Left lobe of liver (tissue), 2 donors: ENCODE results near the gene CDRT15. TPM values are rescaled to one million over a fixed set of nuclear protein-coding genes. Genes with fewer than 3 reads are reported as not detected.
A peak's percentile ranks its signal among the peaks of the same experiment; 100 is the strongest.
"Not testable (repeated sequence)": the region's sequence is repeated elsewhere in the genome, so short reads cannot be mapped to it uniquely, and the experiment has no call there.

Experiments
- ATAC-seq: fragments of 200-7000 bp; cut with Tn5 transposase; one replicate; pipeline ENCODE4 v1.9.1; 2020; ENCODE audit warnings: mild to moderate bottlenecking, moderate library complexity
- DNase-seq: peaks from one replicate; pipeline ENCODE4 v3.0.0-alpha.2; 2020; ENCODE audit warnings: low spot score
- total RNA-seq: library from RNA; stranded (reverse); gene quantifications from one replicate; pipeline ENCODE4 v1.2.1, GENCODE V29; 2021
- donor health status: DM: no; HTN: no; CAD: no; lungs with moderate emphysema.
- donor health status: DM: no; HTN: yes; CAD: no.

Gene CDRT15
- not detected for total RNA-seq

DNA sequence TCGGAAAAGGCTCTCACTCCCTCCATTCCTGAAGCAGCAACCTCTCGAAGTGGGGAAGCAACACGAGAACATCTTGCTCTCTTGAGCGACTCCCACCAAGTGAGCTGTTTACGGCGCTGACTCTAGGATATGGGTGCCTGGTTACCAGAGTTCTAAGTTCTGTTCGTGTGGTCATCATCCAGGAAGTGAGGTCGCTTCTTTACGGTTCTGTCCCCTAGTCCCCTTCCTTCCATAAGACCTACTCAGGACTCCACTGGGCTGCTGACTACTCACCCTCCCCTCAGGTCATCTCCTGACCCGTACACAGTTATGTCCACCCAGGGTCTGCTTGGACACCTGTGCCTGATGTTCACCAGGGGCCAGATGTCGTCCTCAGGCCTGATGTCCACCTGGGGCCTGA lies at the start of gene CDRT15:
Gene CDRT15, minus strand, starts transcription at position 101 of the 400 bp plus-strand sequence. Its CDS starts 29 bp downstream, at position 72.
- ATAC-seq, result peak; percentile 18
- not testable (repeated sequence) for DNase-seq

DNA sequence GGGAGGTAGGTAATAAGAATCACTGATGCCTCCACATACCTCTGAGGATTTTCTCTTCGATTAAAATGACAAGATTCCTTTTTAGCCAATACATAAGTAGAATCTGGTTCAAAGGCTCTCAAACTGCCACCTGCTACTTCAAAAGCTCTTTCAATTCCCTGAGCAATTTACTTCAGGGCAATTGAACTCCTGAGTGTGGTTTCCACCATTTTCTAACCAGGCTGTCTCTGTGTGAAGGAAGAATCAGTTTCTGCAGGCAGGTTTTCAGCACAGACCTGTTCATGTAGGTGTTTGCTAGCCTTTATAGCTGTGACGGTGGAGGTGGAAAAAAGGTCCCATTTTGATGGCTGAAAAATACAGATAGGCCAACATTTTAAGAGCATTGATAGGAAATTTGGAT lies 46.1 kb upstream of the CDRT15 start:
- DNase-seq, result no peak
- no peak for ATAC-seq

DNA sequence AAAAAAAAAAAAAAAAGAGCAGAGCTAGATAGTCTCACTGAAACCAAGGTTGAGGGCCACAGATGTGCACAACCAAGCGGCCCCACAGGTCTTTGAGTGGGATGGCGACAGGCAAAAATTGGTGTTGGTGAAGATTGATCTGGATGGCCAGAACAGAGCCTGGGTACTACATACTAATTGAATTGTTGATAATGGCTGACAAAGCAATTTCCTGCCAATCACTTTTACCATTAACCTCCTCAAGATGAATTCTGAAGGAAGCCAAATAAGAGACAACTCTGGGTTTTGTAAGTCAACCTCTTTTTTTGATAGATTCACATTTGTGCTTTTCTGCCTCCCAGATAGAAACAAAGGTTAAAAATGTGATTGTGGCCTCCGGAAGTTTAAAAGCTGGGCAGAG lies 44.9 kb upstream of the CDRT15 start:
- ATAC-seq (no peak), DNase-seq (no peak)

DNA sequence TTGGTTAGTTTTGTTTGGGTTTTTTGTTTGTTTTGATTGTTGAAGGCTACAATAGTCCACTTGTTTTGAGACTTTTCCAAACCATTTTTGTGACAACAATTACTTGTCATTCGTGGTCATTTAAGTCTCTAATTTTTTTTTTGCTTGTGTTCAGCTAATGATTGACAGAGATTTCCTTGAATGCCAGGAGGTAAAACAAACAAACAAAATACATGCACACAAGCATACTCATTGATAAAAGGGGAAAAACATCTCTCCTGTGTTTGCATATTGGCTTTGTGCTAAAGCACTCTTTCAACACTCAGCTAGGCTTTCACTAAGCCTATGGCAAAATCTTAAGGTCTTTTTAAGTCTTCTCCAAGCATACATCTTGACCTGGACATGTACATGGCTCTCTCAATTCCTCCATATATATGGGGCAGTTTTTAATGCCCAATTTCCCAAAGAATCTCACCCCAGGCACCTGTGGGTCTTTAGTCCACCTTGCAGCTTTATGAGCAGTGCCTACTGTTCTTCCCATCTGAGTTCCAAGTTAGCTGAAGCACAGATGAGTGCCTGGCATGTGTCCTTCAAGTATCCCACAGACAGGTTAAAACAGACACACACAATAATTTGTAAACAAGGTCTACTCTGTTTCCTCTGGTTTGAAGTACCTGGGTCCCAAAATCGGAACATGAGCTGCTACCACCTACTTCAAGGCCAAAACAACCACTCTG lies 40.0 kb upstream of the CDRT15 start:
- DNase-seq (no peak), ATAC-seq (peak; percentile 76)

DNA sequence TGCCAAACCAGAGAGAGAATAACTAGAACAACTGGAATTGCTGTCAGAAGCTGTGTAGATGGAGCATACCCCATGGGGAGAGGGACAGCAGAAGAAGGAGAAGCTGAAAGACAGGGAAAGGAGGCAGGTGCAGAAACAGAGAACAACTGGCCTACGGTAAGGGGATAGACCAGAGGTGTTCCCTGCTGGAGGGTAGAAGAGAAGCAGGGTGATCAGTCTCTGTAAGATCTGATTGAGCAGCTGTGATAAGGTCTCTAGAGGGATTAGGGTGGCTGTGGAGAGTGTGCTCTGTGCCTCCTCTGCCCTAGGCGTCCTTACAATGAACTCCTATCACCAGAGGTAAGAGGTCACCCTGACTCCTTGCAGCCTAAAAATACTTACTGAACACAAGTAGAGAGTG lies 33.8 kb upstream of the CDRT15 start:
- no peak for ATAC-seq
- DNase-seq, result no peak

DNA sequence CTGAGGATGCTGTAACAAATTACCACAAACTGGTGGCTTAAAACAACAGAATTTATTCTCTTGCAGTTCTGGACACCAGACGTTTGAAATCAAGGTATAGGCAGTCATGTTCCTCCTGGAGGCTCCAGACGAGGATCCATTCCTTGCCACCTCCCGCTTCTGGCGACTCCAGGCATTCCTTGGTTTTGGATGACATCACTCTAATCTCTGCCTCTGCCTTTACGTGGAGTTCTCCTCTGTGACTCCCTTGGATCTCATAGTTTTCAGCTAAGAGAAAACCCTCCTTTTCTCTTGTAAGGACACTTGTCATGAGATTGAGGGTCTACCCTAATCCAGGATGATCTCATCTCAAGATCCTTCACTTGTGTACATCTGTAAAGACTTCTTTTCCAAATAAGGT lies 32.8 kb upstream of the CDRT15 start:
- DNase-seq (no peak), ATAC-seq (no peak)

DNA sequence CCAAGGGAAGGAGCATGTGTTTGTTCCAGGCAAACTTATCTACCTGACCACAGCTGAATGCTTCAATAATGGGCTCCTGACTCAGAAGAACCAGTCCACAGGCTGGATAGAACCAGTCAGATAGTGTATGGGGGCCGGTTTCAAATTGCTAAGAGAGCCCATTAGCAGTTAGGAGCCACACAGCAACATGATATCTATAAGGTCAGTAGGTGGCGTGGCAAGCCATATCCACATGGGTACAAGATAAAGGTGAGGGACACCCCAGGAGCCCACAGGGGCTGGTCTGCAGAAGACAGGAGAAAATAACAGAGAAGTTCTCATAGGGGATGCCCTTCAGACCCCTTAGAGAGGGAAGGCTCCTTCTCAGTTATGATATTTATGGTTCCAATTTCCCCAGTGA lies 31.6 kb upstream of the CDRT15 start:
- peak; percentile 57 for ATAC-seq
- DNase-seq, result no peak

DNA sequence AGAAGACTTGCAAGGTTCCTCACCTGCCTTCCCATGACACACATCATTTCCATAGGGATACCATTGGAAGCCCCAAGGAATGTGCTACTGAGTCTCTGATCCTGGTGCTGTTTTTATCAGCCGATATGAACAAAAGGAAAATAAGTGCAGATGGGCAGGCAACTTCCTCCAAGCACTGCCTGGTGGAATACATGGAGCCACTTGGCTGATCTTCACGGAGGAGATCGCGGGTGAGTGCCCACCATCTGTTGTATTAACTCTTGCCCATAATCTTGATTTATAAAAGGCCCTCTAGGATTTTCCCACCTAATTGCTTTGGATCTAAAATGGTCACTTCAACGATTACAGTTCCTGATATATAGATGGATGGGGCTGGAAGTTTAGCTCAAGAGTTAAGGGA lies 24.7 kb upstream of the CDRT15 start:
- DNase-seq (no peak), ATAC-seq (no peak)

DNA sequence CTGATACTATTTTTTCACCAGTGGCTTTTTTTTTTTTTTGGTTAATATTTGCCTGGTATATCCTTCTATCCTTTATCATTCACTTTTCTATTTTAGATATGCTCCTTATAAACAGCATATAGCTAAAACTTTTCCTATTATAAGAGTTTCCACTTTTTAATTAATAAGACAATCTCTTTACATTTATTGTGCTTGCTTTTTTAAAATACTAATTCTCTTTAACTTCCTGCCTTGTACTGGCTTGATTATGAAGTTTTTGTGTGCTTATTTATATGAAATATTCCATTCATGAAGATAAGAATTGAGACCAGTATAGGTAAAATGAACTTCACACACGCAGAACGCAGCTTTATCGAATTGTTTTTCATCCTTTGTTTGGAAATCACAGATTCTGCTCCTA lies 9.0 kb upstream of the CDRT15 start:
- DNase-seq (no peak), ATAC-seq (no peak)

DNA sequence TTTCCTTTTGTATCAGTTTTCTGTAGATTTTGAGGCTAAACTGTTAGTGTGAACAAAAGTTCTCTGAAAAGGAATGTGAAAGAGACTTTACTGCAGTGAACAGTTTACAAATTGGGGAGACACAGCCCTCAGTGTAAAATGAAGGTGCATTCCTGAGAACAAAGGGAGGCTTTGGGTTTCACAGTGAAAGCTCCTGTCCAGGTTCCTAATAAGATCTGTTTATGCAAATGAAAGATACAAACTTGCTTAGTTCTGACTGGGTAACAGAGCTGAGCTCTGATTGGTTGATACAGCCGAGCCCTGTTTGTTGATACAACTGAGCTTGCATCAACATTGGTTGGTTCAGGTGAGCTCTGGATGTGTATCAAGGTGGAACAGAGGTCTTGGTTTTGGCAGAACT lies 8.3 kb upstream of the CDRT15 start:
- ATAC-seq (no peak), DNase-seq (no peak)

DNA sequence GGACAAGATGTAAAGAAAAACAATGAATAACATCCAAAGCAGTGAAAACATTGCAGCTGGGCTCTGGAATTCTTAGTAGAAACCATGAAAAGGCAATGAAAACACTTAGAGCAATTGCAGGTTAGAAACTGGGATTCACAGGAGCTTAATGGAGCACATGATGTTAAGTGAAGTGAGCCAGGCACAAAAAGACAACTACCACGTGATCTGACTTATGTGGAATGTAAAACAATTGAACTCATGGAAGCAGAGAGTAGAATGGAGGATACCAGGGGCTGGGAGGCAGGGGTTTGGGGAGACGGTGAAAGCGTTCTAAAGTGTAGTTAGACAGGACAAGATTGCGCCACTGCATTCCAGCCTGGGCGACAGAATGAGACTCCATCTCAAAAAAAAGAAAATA lies 2.6 kb upstream of the CDRT15 start:
- ATAC-seq, result not testable (repeated sequence)

DNA sequence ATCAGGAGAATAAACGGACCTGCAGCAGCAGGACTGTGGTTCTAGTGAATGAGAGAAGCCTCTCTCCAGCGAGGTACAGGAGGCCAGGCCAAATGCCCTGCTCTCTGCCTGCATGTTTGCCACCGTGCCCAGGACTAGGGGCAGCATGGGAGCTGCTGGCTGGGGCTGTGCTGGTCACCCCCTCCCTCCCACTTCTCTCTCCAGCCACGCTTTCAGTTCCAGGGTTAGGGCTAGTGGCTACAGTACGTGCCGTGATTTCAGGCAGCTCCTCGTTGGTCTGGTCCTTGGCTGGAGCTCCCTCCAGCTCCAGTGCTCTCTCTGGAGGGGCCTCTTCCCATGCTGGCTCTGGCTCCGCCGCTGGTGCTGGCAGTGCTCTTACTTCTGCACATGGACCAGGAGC lies 630 bp downstream of the CDRT15 start:
- DNase-seq, result not testable (repeated sequence)
- ATAC-seq, result peak; percentile 23

More for the DNA sequence above, 2.6 kb upstream of the CDRT15 start:
- not testable (repeated sequence) for DNase-seq

DNA sequence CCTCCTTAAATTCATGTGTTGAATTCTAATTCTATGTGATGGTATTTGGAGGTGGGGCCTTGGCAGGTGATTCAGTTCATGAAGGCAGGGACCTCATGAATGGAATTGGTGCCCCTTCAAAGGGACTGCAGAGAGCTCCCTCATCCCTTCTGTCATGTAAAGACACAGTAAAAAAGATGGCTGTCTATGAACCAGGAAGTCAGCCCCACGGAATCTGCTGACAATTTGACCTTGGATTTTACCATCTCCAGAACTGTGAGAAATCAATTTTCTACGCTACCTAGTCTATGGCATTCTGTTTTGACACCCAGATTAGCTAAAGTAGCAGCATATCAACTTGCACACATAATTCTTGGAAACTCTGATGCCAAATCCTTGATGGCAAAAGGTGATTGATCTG lies 1.6 kb downstream of the CDRT15 start:
- not testable (repeated sequence) for ATAC-seq, DNase-seq

DNA sequence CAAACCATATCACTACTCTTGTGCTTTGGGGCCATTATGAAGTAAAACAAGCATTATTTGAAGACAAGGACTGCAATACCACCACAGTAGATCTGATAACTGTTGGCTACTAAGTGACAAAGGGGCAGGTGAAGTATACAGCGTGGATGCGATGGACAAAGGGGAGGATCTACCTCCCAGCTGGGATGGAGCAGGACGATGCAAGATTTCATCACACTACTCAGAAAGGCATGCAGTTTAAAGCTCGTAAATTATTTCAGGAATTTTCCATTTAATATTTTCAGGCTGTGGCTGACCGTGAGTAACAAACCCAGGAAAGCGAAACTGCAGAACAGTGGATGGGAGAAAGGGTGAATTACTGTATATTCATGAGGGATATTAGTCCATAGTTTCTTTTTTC lies 5.5 kb downstream of the CDRT15 start:
- not testable (repeated sequence) for ATAC-seq, DNase-seq

DNA sequence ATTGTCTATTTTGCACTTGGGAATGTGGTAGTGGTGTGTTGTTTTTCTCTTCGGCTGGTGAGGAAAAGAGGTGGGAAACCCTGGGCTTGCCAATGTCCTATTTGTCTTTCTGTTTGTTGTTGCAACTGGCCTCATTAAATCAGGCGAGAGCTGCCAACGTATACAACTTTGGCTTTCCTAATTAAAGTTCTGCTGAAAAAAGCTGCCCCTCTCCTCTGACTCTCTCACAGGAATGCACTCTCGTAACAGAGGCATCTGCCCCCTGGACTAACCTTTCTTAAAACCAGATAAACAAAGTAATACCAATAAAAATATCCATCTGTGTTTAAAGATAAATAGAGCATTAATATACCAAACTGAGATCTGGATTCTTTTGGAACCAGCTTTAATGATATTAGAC lies 7.8 kb downstream of the CDRT15 start:
- DNase-seq, result no peak

DNA sequence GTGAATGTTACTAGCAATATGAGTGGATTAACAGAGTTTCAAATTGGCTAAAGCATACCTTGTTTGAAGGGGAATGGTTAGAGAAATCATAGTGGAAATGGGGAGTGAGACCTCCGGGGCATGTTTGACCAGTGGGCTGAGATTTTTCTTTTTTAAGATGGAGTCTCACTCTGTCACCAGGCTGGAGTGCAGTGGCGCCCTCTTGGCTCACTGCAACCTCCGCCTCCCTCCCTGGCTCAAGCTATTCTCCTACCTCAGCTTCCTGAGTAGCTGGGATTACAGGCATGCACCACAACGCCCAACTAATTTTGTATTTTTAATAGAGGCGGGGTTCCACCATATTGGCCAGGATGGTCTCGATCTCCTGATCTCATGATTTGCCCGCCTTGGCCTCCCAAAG lies 9.6 kb downstream of the CDRT15 start:
- DNase-seq (no peak), ATAC-seq (no peak)

More for the DNA sequence above, 7.8 kb downstream of the CDRT15 start:
- ATAC-seq, result no peak

DNA sequence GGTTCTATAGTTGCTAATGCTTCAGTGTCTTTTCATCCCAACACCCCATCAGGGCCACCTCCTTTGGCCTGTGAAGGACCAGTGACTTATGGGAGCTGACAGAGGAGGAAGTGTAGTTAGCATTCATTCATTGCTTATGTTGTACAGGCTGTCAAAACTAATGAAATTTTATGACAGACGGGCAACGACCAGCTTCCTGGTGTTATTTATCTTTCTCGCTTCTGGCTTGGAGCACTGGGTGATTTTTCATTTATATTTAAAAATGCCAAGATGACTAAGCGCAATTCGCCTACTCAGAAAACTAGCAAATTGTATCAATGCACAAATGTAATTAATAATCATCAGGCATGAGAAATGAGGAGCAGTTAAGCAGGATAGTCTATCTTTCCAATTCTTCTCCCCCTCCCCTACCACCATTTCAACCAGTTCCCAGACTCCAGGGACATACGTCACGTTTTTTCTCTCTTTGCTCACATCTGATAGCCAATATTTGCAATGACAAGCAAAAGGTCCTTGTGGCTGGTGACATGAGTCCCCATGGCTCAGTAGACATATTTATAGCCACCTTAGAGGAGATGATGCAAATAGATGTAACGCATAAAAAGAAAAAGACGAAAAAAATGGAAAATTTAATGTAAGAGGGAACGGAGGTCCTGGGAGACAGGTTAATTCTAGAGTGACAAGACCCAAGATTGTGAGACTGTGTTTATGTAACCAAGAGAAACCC lies 11.2 kb downstream of the CDRT15 start:
- no peak for ATAC-seq
- DNase-seq, result no peak

DNA sequence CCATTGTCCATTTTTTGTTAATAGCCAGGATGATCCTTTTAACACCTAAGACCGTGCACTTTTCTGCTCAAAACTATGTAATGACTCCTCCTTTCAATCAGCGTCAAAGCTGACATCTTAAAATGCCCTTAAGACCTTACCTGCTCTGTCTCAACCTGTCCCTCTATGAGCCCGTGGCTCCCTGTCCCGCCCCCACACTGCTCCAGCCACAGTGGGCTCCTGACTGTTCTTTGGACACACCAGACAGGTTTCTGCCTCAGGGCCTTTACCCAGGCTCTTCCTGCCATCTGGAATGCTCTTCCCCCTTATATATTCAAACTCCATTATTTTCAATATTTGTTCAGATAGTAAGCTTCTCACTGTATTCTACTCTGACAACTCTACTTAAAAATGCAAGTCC lies 14.1 kb downstream of the CDRT15 start:
- ATAC-seq, result no peak
- DNase-seq, result no peak

DNA sequence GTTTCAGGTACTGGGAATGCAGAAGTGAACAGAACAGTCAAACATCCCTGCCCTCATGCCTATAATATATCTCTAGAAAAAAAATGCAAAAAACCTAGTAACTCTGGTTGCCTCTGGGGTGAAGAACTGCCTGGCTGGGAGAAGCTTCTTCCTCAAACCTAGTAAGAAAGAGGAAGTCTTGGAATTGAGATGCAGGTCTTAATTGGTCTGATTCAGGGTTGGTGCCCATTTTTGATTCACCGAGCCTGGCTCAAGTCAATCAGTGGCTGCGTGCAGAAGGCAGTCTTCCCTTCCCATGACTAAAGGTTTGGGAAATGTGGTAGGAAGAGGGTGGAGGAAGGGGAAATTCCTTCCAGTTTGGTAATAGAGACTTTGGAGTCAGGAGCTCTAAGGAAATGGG lies 22.4 kb downstream of the CDRT15 start:
- ATAC-seq, result no peak
- DNase-seq, result no peak

DNA sequence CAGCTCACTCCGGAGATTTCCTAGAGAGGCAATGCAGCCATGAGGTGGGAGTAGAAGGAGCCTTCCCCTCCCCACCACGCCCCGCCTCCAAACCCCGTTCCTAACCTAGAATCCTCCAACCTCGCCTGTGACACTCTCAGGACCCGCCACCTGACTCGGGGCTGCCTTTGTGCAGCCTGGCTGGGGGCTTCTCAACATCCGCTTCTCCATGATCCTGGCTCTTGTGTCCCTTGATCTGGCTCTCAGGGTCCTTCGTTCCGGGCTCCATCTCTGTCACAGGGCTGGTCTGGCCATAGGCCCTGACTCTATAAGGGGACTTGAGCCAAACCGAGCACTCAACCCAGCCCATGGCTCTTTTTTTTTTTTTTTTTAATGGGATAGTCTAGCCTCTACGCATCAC lies 24.3 kb downstream of the CDRT15 start:
- ATAC-seq (no peak), DNase-seq (no peak)

DNA sequence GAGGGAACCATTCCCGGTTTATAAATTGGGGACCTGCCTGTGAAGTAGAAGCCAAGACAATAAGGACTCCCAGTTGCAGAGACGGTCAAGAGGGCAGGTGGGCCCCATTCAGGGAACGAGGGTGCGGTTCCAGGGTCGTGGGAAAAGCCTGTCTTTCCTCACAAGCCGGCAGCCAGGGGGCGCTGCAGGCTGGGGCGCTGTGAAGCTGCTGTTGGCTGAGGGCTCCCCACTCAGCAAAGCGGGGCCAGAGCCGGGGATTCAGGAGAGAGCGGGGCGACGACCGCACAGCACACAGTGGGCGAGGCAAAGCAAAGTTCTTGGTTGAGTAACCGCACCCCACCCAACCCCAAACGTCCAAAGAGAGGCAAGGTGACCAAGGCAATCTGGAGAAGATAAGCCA lies 24.9 kb downstream of the CDRT15 start:
- peak; percentile 39 for ATAC-seq
- DNase-seq, result no peak

DNA sequence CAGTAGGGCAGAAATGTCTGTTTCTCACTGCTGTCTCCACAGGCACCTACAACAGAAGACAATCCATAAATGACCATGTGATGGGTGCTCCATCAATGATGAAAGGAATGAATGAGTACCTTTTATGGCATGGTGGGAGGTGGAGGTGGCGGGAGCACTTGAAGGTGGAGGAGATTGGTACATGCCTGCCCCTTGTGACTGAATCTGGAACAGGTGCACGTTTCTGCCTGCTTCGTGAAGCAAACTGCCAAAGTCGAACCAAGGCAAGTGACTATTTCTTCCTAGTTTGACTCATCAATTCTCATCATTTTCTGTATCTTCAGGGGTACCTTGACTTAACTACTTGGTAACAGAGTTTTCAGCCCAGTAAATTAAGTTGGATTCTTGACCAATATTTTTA lies 25.4 kb downstream of the CDRT15 start:
- DNase-seq, result no peak
- no peak for ATAC-seq
